KMS-11 (cell line): Measurements from ENCODE around the gene SLC30A10.
"Not testable (repeated sequence)": the region's sequence is repeated elsewhere in the genome, so short reads cannot be mapped to it uniquely, and the experiment has no call there.

Experiments used
- H2AFZ ChIP-seq: fragments of 200-600 bp; sonication (generic); 2 replicates; pipeline ENCODE4 v1.6.1; 2016; ENCODE audit warnings: antibody characterized with exemption, mixed run types, low read depth
- H3K27ac ChIP-seq: fragments of 200-600 bp; sonication (generic); 2 replicates; pipeline ENCODE4 v1.6.1; 2016; ENCODE audit warnings: mild to moderate bottlenecking, mixed run types
- H3K27me3 ChIP-seq: fragments of 200-600 bp; sonication (generic); 2 replicates; pipeline ENCODE4 v1.6.1; 2017; ENCODE audit warnings: mild to moderate bottlenecking, low read depth, mixed run types, moderate library complexity; ENCODE audit not compliant: insufficient read depth
- H3K36me3 ChIP-seq: fragments of 200-600 bp; sonication (generic); 2 replicates; pipeline ENCODE4 v1.6.1; 2017; ENCODE audit warnings: mild to moderate bottlenecking, mixed run types; ENCODE audit not compliant: insufficient read depth
- H3K4me1 ChIP-seq: fragments of 200-600 bp; sonication (generic); 2 replicates; pipeline ENCODE4 v1.6.1; 2016; ENCODE audit warnings: mild to moderate bottlenecking, low read depth, mixed run types; ENCODE audit not compliant: poor library complexity, severe bottlenecking
- H3K4me2 ChIP-seq: fragments of 200-600 bp; sonication (generic); 2 replicates; pipeline ENCODE4 v1.7.0; 2016; ENCODE audit warnings: mild to moderate bottlenecking, mixed run types
- H3K4me3 ChIP-seq: fragments of 200-600 bp; sonication (generic); IDR thresholded peaks from 2 replicates; pipeline ENCODE4 v1.6.1; 2017; ENCODE audit warnings: low read depth, low read length, mixed read lengths; ENCODE audit not compliant: insufficient read depth
- H3K79me2 ChIP-seq: fragments of 200-600 bp; sonication (generic); 2 replicates; pipeline ENCODE4 v1.6.1; 2016; ENCODE audit warnings: low read depth, mixed run types; ENCODE audit not compliant: insufficient read depth
- H3K9ac ChIP-seq: fragments of 200-600 bp; sonication (generic); 2 replicates; pipeline ENCODE4 v1.6.1; 2016; ENCODE audit warnings: mild to moderate bottlenecking, mixed run types
- H4K20me1 ChIP-seq: fragments of 200-600 bp; sonication (generic); 2 replicates; pipeline ENCODE4 v1.6.1; 2016; ENCODE audit warnings: mild to moderate bottlenecking, mixed run types; ENCODE audit not compliant: insufficient read depth
- CTCF ChIP-seq: fragments of 200-600 bp; sonication (generic); conservative IDR thresholded peaks from 2 replicates; pipeline ENCODE4 v1.6.1; 2017; ENCODE audit warnings: low read depth, mild to moderate bottlenecking, antibody characterized with exemption, low read length, moderate library complexity, mixed read lengths

The SLC30A10 gene

GRCh38 chr1:219958875-219959417, 30.6 kb upstream of the SLC30A10 start:
- H2AFZ ChIP-seq = no peak overlapping the region
- no peaks in the 10 kb centered on the region for H3K27me3 ChIP-seq
- no peak overlapping the region for H3K27ac ChIP-seq
- H3K79me2 ChIP-seq = no peaks in the 10 kb centered on the region
- H3K4me3 ChIP-seq = no peak overlapping the region
- H3K9ac ChIP-seq = no peak overlapping the region
- no peaks in the 10 kb centered on the region for H3K4me1 ChIP-seq
- no peaks in the 10 kb centered on the region for H4K20me1 ChIP-seq
- no peak overlapping the region for H3K4me2 ChIP-seq
- H3K36me3 ChIP-seq = no peaks in the 10 kb centered on the region
- no peak for TF ChIP-seq CTCF

GRCh38 chr1:219954736-219955421, 26.5 kb upstream of the SLC30A10 start:
- Histone ChIP-seq H3K27me3 (no peaks in the 10 kb centered on the region), H2AFZ (no peak overlapping the region), H3K9ac (no peak overlapping the region), H3K36me3 (no peaks in the 10 kb centered on the region), H3K27ac (no peak overlapping the region), H3K4me1 (no peaks in the 10 kb centered on the region), H3K4me2 (no peak overlapping the region), H3K79me2 (no peaks in the 10 kb centered on the region), H4K20me1 (no peaks in the 10 kb centered on the region), H3K4me3 (no peak overlapping the region)
- TF ChIP-seq CTCF = no peak

GRCh38 chr1:219954052-219954451, 25.7 kb upstream of the SLC30A10 start:
- Histone ChIP-seq H4K20me1 (no peaks in the 10 kb centered on the region), H3K79me2 (no peaks in the 10 kb centered on the region), H3K36me3 (no peaks in the 10 kb centered on the region), H3K4me1 (no peaks in the 10 kb centered on the region), H3K4me3 (no peak overlapping the region), H3K4me2 (no peak overlapping the region), H2AFZ (no peak overlapping the region), H3K27ac (no peak overlapping the region), H3K27me3 (no peaks in the 10 kb centered on the region), H3K9ac (no peak overlapping the region)
- TF ChIP-seq CTCF = no peak

GRCh38 chr1:219952361-219952760, 24.0 kb upstream of the SLC30A10 start:
- Histone ChIP-seq H3K27ac (no peak overlapping the region), H4K20me1 (no peaks in the 10 kb centered on the region), H3K4me1 (no peaks in the 10 kb centered on the region), H3K27me3 (no peaks in the 10 kb centered on the region), H3K4me2 (no peak overlapping the region), H2AFZ (no peak overlapping the region), H3K4me3 (no peak overlapping the region), H3K36me3 (no peaks in the 10 kb centered on the region), H3K79me2 (no peaks in the 10 kb centered on the region), H3K9ac (no peak overlapping the region)
- no peak for TF ChIP-seq CTCF

GRCh38 chr1:219949227-219949626, 20.9 kb upstream of the SLC30A10 start:
- not testable (repeated sequence) for H3K4me2 ChIP-seq, H3K36me3 ChIP-seq, H3K79me2 ChIP-seq, H4K20me1 ChIP-seq, H3K9ac ChIP-seq, H3K27me3 ChIP-seq, H3K4me1 ChIP-seq, H3K4me3 ChIP-seq, H3K27ac ChIP-seq, H2AFZ ChIP-seq

- not testable (repeated sequence) for H2AFZ ChIP-seq, H3K79me2 ChIP-seq, H3K27me3 ChIP-seq, H4K20me1 ChIP-seq, H3K27ac ChIP-seq, H3K4me3 ChIP-seq, H3K36me3 ChIP-seq, H3K4me2 ChIP-seq, H3K9ac ChIP-seq, H3K4me1 ChIP-seq
These were observed 20.4 kb upstream of the SLC30A10 start for GRCh38 chr1:219948766-219949165.
